GM12864 (cell line): ENCODE measurements around the gene TJAP1.

Experiments
- DNase-seq: peaks from one replicate; pipeline ENCODE4 v3.0.0-alpha.2; 2011; ENCODE audit warnings: low read depth
- H3K4me3 ChIP-seq: 2 replicates; pipeline ENCODE4 v1.5.1; 2011; ENCODE audit warnings: mild to moderate bottlenecking, low read depth, low read length, control low read depth
- TF ChIP-seq, protein P1 (sequence below): IDR thresholded peaks from 2 replicates; pipeline ENCODE4 v1.5.1; 2011; ENCODE audit warnings: low read depth, mild to moderate bottlenecking, moderate library complexity, low read length, control low read depth, inconsistent platforms; ENCODE audit errors: missing control alignments

Gene TJAP1, protein sequence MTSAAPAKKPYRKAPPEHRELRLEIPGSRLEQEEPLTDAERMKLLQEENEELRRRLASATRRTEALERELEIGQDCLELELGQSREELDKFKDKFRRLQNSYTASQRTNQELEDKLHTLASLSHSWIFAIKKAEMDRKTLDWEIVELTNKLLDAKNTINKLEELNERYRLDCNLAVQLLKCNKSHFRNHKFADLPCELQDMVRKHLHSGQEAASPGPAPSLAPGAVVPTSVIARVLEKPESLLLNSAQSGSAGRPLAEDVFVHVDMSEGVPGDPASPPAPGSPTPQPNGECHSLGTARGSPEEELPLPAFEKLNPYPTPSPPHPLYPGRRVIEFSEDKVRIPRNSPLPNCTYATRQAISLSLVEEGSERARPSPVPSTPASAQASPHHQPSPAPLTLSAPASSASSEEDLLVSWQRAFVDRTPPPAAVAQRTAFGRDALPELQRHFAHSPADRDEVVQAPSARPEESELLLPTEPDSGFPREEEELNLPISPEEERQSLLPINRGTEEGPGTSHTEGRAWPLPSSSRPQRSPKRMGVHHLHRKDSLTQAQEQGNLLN

DNA sequence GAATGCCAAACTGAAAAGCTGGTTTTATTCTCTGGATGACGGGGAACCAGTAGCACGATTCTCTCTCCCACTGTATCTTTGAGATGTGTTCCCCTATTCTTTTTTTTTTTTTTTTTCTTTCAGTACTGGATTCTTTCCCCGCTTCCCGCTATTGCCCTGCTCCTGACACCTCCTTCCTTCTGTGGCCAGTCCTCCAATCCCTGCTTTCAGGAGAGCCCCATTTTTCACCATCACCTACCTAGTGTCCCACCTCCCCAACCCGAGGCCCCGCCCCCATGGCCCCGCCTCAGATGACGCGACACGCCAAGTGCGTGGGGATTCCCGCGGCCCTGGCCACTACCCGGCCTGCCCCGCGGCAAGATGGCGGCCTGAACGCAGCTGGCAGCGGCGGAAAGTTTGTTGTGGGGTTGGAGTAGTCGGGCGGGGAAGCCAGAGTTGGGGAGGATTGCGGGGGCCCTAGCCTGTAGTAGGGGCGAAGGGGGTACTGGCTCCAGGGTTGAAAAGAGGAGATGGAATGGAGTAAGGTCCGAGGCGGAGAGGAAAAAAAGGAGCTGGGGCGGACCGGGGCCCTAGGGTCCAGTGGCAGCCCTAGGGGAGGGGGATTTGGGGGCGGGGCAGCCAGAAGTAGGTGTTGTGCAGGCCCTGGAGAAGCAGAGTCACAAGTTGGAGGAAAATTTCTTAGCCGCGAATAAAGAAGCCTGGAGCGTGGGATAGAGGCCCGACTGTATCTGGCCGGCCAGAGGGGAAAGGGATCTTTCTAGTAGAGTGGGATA, at the start of gene TJAP1:
TJAP1 (plus strand) TSS at position 336 of the 773 bp plus-strand sequence. CDS start 21,432 bp downstream, outside the sequence.
- peak; percentile 46 for DNase-seq
- peak within 1 kb of the TSS; percentile 86 for H3K4me3 ChIP-seq
- TF ChIP-seq, protein P1, sequence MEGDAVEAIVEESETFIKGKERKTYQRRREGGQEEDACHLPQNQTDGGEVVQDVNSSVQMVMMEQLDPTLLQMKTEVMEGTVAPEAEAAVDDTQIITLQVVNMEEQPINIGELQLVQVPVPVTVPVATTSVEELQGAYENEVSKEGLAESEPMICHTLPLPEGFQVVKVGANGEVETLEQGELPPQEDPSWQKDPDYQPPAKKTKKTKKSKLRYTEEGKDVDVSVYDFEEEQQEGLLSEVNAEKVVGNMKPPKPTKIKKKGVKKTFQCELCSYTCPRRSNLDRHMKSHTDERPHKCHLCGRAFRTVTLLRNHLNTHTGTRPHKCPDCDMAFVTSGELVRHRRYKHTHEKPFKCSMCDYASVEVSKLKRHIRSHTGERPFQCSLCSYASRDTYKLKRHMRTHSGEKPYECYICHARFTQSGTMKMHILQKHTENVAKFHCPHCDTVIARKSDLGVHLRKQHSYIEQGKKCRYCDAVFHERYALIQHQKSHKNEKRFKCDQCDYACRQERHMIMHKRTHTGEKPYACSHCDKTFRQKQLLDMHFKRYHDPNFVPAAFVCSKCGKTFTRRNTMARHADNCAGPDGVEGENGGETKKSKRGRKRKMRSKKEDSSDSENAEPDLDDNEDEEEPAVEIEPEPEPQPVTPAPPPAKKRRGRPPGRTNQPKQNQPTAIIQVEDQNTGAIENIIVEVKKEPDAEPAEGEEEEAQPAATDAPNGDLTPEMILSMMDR, result no peak

DNA sequence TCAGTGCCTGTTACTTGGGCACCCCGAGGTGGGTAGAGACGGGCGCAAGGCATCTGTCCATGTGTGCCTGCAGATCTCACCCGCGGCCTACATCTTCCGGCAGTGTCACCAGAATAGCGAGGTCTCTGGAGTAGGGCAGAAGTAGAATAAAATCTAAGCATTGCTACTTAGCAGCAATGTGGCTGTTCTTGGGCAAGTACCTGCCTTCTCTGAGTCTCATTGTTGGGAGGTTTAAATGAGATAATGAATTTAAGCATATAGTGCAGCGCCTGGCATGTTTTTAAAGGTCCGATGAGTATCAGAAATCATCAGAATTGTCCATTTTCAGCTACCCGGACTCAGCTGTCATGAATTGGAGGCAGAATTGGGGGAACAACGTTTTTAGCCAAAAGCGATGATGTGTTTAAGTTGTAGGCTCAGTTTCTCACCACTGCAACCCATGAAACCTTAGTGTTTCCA, 49.2 kb upstream of the TJAP1 start:
- peak overlapping the region; percentile 76 for H3K4me3 ChIP-seq
- TF ChIP-seq, protein P1, result no peak

DNA sequence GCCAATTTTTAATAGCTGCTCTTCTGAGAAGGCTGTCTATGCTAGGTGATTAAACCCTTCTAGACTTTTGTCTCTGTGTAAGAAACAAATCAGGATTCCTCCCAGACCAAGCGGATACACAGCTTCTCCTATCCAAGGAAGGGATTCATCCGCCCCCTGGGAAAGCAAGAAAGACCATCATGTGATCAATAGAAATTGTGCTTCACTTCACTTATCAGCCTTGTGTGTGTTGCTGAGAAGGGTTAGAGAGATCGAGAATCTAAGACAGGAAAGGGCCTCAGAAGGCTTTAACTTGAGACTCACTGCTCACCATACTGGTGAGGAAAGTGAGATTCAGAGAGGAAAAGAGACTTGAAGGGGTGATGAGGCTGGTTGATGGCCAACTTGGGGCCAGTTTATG, 48.5 kb upstream of the TJAP1 start:
- peak overlapping the region; percentile 76 for H3K4me3 ChIP-seq
- TF ChIP-seq, protein P1, result no peak
- no peak for DNase-seq

More for the DNA sequence above, 49.2 kb upstream of the TJAP1 start:
- DNase-seq, result no peak

DNA sequence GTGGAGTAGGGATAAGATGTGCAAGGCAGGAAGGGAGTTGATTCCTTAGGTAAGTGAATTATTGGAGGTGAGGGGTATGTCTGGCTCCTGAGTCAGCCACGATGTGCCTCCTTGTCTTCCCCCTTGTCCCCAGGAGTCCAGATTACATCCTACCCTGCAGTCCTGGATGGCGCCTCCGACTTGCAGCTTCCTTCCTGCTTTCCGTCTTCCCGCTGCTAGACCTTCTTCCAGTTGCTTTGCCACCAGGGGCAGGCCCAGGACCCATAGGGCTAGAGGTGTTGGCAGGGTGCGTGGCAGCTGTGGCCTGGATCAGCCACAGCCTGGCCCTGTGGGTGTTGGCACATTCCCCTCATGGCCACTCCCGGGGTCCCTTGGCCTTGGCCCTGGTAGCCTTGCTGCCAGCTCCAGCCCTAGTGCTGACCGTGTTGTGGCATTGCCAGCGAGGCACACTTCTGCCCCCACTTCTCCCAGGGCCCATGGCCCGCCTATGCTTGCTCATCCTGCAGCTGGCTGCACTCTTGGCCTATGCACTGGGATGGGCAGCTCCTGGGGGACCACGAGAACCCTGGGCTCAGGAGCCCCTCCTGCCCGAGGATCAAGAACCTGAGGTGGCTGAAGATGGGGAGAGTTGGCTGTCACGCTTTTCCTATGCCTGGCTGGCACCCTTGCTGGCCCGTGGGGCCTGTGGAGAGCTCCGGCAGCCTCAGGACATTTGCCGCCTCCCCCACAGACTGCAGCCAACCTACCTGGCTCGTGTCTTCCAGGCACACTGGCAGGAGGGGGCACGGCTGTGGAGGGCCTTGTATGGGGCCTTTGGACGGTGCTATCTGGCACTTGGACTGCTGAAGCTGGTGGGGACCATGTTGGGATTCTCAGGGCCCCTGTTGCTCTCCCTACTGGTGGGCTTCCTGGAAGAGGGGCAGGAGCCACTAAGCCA, 45.1 kb upstream of the TJAP1 start:
- DNase-seq, result no peak
- TF ChIP-seq, protein P1, result no peak

DNA sequence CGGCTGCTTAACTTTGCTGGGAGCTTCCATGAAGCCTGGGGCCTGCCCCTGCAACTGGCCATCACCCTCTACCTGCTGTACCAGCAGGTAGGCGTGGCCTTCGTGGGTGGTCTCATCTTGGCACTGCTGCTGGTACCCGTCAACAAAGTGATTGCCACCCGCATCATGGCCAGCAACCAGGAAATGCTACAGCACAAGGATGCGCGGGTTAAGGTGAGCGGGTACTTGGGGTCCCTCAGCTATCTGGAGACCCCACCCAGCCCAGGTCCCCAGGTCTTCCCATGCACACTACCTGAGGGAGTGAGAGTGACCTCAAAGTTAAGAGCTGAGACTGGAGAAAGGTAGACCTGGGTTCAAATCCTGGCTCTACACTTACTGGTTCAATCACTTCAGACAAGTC, 44.2 kb upstream of the TJAP1 start:
- H3K4me3 ChIP-seq, result no peak overlapping the region
- TF ChIP-seq, protein P1, result no peak
- no peak for DNase-seq

More for the DNA sequence above, 45.1 kb upstream of the TJAP1 start:
- no peak overlapping the region for H3K4me3 ChIP-seq
